SU-DHL-6 (cell line): Measurements from ENCODE around the gene CHMP5.
"Not testable (repeated sequence)": the region's sequence is repeated elsewhere in the genome, so short reads cannot be mapped to it uniquely, and the experiment has no call there.

Source experiments
- H2AFZ ChIP-seq: fragments of 200-600 bp; sonication (generic); 2 replicates; pipeline ENCODE4 v1.6.1; 2014; ENCODE audit warnings: low read depth, mild to moderate bottlenecking, moderate library complexity, mixed read lengths, antibody characterized with exemption, low read length; ENCODE audit not compliant: severe bottlenecking
- H3F3A ChIP-seq: fragments of 200-600 bp; shearing (Covaris generic); 2 replicates; pipeline ENCODE4 v1.6.0; 2016; ENCODE audit warnings: antibody characterized with exemption, mild to moderate bottlenecking; ENCODE audit not compliant: insufficient read depth
- H3K27ac ChIP-seq: fragments of 200-600 bp; sonication (generic); 2 replicates; pipeline ENCODE4 v1.5.1; 2016; ENCODE audit warnings: low read depth, mild to moderate bottlenecking, low read length, moderate library complexity, mixed read lengths
- H3K27me3 ChIP-seq: fragments of 200-600 bp; sonication (generic), shearing (Covaris generic); 2 replicates; pipeline ENCODE4 v1.6.0; 2014; ENCODE audit warnings: mild to moderate bottlenecking, low read length
- H3K36me3 ChIP-seq: fragments of 200-600 bp; sonication (generic); 2 replicates; pipeline ENCODE4 v1.6.1; 2014; ENCODE audit warnings: mild to moderate bottlenecking, low read length, mixed read lengths
- H3K4me2 ChIP-seq: fragments of 300-600, 200-600 bp; shearing (Covaris generic), sonication (generic); 2 replicates; pipeline ENCODE4 v1.6.0; 2014; ENCODE audit warnings: low read length, low read depth, mild to moderate bottlenecking; ENCODE audit not compliant: poor library complexity, severe bottlenecking
- H3K4me3 ChIP-seq: fragments of 200-600 bp; sonication (generic); 2 replicates; pipeline ENCODE4 v1.5.1; 2014; ENCODE audit warnings: antibody characterized with exemption, low read length, mild to moderate bottlenecking, mixed read lengths; ENCODE audit not compliant: insufficient read depth, poor library complexity, severe bottlenecking
- H3K79me2 ChIP-seq: fragments of 200-600 bp; sonication (generic); 2 replicates; pipeline ENCODE4 v1.6.1; 2014; ENCODE audit warnings: mild to moderate bottlenecking, low read length, moderate library complexity; ENCODE audit not compliant: insufficient read depth
- H3K9ac ChIP-seq: fragments of 200-600 bp; sonication (generic); 2 replicates; pipeline ENCODE4 v1.7.0; 2014; ENCODE audit warnings: mild to moderate bottlenecking, low read length
- H3K9me2 ChIP-seq: fragments of 200-600 bp; sonication (generic); replicated peaks from 2 replicates; pipeline ENCODE4 v1.6.1; 2014; ENCODE audit warnings: low read length; ENCODE audit not compliant: insufficient read depth
- H3K9me3 ChIP-seq: fragments of 200-600 bp; sonication (generic); 2 replicates; pipeline ENCODE4 v1.6.1; 2014; ENCODE audit warnings: low read length, mixed read lengths; ENCODE audit not compliant: insufficient read depth
- H4K20me1 ChIP-seq: fragments of 200-600 bp; sonication (generic); 2 replicates; pipeline ENCODE4 v1.6.1; 2014; ENCODE audit warnings: low read depth, mild to moderate bottlenecking, antibody characterized with exemption, low read length, moderate library complexity, mixed read lengths
- CTCF ChIP-seq: fragments of 200-600 bp; sonication (generic); IDR thresholded peaks from one replicate; pipeline ENCODE4 v1.5.1; 2017; ENCODE audit warnings: antibody characterized with exemption, mild to moderate bottlenecking, low read length, moderate library complexity; ENCODE audit not compliant: insufficient read depth, poor library complexity, severe bottlenecking
- EZH2phosphoT487 ChIP-seq: fragments of 200-600 bp; sonication (generic), shearing (Covaris generic); conservative IDR thresholded peaks from 2 replicates; pipeline ENCODE4 v1.6.1; 2018; ENCODE audit warnings: mild to moderate bottlenecking, antibody characterized with exemption, low read length, moderate library complexity, mixed read lengths

The CHMP5 gene

GRCh38 chr9:33315371-33315770 is 50.5 kb downstream of the CHMP5 start:
- Histone ChIP-seq H3K9ac (no peak overlapping the region), H3K27ac (no peak overlapping the region), H3K4me2 (no peak overlapping the region), H2AFZ (no peak overlapping the region), H3K27me3 (no peaks in the 10 kb centered on the region), H3K79me2 (no peaks in the 10 kb centered on the region), H3K9me2 (no peaks in the 10 kb centered on the region), H3K9me3 (no peaks in the 10 kb centered on the region), H3K4me3 (no peak overlapping the region), H3F3A (0 out of 2 replicates have a peak, but pooled peaks cover 3% of the 10 kb centered on the region), H3K36me3 (peaks cover 63% of the 10 kb centered on the region), H4K20me1 (no peaks in the 10 kb centered on the region)
- no peak for TF ChIP-seq CTCF
- TF ChIP-seq EZH2phosphoT487, result no peak

- H3K4me3 ChIP-seq, H3K27me3 ChIP-seq, H3F3A ChIP-seq, H4K20me1 ChIP-seq, H3K79me2 ChIP-seq, H2AFZ ChIP-seq, H3K9me2 ChIP-seq, H3K9me3 ChIP-seq, H3K9ac ChIP-seq, H3K27ac ChIP-seq, H3K4me2 ChIP-seq: not testable (repeated sequence)
- peaks cover 57% of the 10 kb centered on the region for H3K36me3 ChIP-seq
Observed at GRCh38 chr9:33317136-33317535, 52.3 kb downstream of the CHMP5 start.

- 0 out of 2 replicates have a peak, but pooled peaks cover 3% of the 10 kb centered on the region for H3F3A ChIP-seq
- peaks cover 7% of the 10 kb centered on the region; the same call in 1 of the 2 replicates for H3K79me2 ChIP-seq
- no peak overlapping the region for H3K4me2 ChIP-seq
- H3K27ac ChIP-seq, result no peak overlapping the region
- H3K4me3 ChIP-seq, result no peak overlapping the region
- H3K9ac ChIP-seq, result no peak overlapping the region
- no peaks in the 10 kb centered on the region for H3K9me2 ChIP-seq
- no peak for TF ChIP-seq EZH2phosphoT487
- TF ChIP-seq CTCF, result no peak
- peaks cover 55% of the 10 kb centered on the region for H3K36me3 ChIP-seq
- H3K27me3 ChIP-seq, result no peaks in the 10 kb centered on the region
- no peak overlapping the region for H2AFZ ChIP-seq
- H3K9me3 ChIP-seq, result no peaks in the 10 kb centered on the region
- H4K20me1 ChIP-seq, result no peaks in the 10 kb centered on the region
Observed at GRCh38 chr9:33318225-33318624, 53.4 kb downstream of the CHMP5 start.

- Histone ChIP-seq H3K27ac (no peak overlapping the region), H3K36me3 (peaks cover 51% of the 10 kb centered on the region)
Observed at GRCh38 chr9:33318781-33319180, 53.9 kb downstream of the CHMP5 start.

More at GRCh38 chr9:33318781-33319180, 53.9 kb downstream of the CHMP5 start:
- Histone ChIP-seq H3K4me3 (no peak overlapping the region), H3K9me3 (no peaks in the 10 kb centered on the region), H3K9me2 (no peaks in the 10 kb centered on the region), H4K20me1 (no peaks in the 10 kb centered on the region), H2AFZ (no peak overlapping the region), H3K9ac (no peak overlapping the region), H3F3A (0 out of 2 replicates have a peak, but pooled peaks cover 3% of the 10 kb centered on the region), H3K27me3 (no peaks in the 10 kb centered on the region), H3K4me2 (no peak overlapping the region), H3K79me2 (peaks cover 7% of the 10 kb centered on the region; the same call in 1 of the 2 replicates)
- no peak for TF ChIP-seq CTCF
- TF ChIP-seq EZH2phosphoT487, result no peak
